ENCODE results near the gene EPB41L2.

EPB41L2 gene

DNA sequence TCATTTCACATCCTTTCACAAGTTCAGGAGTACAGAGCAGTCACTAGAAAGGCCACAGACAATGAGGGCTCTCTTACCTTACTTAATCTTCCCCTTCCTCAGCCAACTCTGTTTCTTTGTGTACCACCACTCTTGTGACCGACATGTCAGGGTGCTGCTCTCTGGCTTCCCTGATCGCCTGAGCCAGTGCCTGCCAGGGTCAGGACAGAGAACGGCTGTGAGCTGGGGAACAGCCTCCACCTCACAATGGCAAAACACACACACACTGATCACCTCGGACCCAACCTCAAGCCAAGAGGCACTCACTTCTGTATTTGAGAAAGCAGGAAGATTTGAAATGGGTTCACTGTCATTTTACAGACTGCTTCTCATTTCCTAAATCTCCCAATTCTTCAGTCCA, 205.0 kb downstream of the EPB41L2 start:
- DNase-seq, result no peak

DNA sequence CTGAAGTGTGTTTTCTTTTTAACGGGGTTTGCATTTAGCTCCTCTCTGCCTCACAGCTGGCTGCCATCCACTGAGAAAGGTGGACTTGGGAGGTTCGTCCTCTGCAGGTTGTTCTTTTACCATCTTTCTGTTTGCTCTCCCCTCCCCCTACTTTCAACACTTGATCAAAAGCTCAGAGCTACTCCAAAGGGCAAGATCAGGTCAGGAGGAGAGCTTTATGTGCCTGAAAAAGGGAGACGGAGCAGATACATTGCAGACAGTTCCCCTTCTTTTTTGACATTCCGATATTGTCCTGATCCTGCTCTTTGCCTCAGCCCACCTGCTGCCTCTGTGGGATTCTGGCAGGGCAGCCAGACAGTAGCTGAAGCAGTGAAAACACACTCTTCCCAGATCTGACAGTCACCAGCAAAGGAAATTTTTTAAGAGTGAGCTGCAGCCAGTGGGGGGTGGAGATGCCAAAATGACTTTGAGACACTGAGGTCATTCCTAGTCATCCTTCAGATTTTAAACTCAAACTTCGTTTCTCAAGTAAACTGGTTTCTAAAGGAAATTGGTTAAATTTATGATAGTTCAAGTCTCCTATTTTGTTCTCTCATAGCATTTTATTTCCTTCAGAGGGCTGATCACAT, 209.4 kb downstream of the EPB41L2 start:
- DNase-seq, result no peak

DNA sequence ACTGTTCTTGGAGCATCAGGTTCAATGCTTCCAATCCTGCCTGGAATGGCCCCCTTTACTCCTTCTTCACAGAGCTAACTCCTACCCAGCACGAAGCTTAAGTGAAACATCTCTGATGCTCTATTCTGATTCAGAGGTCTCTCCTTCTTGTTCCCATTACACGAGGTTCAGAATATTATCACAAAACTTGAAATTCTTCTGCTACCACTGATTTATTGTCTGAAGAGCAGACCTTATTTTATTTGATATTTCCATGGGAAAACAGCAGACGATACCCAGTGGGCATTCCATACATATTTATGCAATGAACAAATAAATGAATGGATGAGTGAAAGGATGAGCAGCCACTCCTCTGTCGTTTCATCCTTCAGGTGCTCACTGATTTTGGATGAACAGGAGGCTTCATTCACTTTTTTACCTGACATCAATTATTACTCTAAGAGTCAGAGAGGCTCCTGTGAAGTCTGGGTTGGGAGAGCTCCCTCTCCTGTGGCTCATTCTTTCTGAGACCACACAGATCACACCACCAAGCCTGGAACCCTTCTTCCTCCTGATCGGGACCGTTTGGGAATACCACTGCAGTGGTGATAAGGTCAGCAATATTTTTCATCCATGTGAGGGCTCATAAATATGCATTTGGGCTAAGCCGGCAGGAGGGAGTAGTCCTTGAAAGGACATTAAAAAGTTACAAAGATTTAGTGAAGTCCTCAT, 210.0 kb downstream of the EPB41L2 start:
- DNase-seq, result no peak

DNA sequence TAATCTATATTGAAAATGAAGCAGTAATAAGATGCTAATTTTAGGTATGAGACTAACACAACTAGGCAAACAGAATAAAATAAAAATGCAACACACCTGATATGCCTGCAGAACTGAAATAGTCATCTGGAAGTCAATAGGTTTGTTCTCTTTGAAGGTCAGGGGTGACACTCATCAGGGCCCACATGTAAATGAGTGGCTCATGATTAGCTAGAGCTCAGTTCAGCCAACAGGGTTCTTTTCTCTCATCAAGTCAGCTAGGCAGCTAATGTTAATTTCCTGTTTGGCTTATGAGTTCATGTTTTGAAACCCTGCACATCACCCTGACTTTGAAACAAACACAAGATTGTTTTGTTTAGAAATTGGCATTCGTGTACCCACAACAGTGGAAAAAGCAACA, 212.0 kb downstream of the EPB41L2 start:
- DNase-seq, result no peak

DNA sequence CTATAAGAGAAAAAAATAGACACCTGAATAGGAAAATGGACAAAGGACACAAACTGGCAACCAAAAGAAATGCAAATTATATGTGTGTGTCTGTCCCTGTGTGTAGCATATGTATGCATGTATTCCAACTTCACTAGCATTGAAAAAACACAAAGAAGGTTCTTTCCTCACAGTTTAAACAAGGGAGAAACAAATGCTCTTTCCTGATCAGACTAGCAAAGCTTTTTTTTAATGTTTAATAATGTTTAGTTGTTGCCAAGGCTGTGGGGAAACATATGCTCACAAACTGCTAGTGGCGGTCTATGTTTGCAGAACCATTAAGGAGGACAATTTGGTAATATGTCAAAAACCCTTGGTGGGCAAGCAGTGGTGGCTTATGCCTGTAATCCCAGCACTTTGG, 213.5 kb downstream of the EPB41L2 start:
- no peak for DNase-seq

DNA sequence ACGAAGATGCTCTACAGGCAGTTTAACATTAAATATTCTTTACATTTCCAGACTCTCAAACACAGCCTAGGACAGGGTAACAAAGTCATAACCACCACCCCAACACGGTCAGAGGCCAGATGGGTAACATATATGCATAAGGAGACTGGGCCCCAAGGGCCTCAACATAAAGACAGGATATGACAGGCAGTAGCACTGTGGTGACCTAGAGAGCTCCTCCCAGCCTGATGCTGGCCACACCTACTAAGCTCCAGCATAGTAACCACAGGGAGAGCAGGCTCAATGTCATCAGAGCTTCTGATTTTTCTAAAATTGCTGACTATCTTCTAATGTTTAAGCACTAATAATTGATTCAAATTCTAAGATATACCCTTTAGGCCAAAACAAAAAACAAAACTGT, 214.1 kb downstream of the EPB41L2 start:
- peak in 1 of 6 experiments; percentile 4 for DNase-seq

DNA sequence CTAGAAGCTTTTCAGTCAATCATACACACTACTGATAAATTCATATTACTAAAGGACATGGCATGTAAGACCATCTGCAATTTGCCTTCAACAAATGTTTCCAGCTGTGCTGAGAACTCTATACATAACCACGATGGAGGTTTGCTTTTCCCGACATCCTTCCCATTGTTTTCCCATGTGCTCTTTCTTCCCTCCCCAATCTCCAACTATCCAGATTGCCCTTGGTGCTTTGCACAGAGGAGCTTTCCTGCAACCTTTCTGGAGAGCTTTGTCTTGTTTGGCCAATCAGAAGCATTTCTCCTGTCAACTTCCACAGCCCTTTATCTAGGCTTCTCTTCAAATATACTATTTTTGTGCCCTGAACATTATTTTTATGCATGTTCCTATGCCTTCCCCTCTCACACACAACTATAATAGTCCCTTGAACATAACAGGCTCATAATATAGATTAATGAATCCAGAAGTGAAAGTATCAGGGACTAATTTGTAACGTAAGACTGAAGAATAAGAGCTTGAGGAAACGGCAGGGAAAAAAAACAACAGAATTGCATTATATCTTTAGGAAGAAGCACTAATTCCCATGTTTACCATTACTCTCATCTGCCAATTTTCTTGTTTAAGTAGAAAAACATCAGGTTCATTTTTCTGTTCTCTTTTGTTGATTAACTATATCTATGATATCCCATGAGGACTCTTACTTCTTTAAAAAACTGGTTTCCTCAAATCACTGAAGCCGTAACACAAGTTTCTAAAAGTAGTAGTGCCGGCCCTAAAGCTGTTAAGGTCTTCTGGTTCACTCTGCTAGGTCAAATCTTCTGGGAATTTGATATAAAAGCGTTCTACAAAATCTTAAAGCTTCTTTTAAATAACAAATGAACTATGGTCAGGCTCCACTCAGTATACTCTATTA, 215.8 kb downstream of the EPB41L2 start:
- DNase-seq, result no peak

DNA sequence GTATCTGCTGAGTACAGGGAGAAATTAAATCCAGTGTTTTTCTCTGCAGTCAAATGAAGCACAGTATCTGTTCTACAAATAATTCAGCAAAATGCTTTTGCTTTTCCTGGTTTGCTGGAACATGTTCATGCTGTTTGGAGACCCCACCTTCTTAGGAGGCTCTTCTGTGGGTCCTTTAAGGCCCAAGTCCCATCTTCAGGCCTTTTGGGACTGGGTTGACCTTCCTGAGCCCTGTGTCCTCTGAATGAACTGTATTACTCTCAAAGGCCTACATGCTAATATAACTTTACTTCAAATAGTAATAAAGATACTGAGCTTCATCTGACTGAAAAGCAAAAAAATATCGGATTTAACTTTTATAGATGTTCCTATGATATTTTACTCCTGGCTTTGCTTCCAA, 216.5 kb downstream of the EPB41L2 start:
- DNase-seq, result no peak

DNA sequence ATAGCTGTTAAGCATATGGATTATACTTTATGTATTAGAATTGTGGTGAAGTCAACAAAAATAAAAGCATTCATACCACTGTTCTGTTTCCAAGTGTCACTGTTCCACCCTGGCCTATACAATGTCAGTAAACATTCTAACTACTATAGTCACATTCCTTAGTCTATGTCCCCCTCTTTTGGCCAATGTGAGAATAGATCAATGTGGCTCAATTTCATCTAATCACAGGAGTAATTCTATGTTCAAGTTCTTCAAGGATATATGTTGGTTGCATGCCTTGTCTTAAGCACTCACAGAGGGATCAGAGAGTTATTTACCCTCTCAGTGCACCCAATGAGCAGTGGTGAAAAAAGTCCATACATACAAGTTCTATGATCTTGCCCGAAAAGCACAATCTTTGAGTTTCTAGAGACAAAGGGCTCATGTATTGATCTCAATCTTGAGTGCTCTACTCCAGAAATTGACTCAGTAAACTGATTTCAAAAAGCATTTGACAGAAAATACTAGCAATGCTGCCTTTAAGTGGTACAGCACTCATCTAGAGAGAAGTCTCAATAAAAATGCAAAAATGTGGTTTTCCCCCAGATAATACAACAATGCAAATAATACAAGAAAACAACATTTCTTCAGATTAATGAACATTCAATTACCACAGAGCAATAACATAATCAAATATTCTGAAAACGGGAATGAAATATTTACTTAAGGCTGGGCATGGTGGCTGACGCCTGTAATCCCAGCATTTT, 219.3 kb downstream of the EPB41L2 start:
- peak in 2 of 6 experiments; percentile 66 to 68 for DNase-seq

DNA sequence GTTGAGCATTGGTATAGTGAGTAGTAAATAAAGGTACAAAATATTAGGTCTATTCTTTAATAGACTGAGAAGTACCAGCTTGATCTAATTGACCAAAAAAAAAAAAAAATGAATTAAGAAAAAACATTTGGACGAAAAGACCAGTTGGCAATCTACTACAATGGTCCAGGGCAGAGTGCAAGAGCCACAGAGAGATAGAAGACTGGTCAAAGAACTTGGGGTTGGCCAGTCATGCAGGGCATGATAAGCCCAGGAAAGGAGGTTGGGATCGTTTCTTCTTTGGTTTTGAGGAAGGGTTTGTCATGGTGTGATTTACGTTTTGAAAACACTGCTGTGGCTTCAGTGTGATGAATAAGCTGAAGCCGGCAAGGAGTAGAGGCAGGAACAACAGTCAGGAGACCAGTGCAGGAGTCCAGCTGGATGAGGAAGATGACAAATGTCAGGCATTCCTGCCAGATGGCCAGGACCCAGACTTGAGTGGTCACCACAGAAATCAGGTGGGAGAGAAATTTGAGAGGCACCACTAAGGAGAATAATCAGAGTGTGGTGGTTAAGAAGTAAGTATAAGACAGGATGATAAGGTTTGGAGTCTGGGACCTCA, 221.8 kb downstream of the EPB41L2 start:
- no peak for DNase-seq

DNA sequence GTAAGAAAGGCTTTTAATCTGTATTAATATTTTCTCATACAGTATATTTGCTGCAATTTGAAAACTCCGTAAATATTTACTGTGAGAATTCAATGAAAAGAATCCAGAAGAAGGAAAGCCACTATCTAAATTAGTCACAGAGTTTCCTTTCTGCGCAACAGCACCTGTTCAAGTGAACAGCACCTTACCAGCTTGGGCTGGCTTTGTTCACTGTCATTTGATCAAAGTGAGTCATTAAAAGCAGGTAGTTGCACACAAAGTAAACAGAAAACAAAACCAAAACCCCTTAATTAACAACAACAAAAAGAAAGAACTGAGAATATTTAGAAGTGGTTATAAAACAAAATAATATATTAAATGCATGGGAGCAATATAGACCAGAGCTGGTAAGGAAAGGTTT, 223.0 kb downstream of the EPB41L2 start:
- DNase-seq, result no peak

DNA sequence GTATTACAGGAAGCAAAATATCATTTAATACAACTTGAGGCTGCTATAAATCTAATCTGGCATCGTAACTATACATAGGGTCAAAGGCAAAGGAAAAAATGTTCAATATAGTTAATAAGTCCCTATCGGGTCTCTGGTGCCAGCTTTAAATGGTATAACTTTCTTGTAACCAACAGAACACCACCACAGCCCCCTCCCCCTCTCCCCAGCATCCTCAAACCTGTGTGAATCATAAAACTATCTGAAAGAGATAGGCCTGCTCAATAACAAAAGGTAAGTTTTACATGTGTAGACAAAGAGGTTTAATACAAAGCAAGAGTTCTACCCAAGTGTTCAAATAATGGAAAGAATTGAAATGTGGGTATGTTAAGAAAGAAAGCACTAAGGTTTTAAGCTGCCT, 223.7 kb downstream of the EPB41L2 start:
- no peak for DNase-seq

DNA sequence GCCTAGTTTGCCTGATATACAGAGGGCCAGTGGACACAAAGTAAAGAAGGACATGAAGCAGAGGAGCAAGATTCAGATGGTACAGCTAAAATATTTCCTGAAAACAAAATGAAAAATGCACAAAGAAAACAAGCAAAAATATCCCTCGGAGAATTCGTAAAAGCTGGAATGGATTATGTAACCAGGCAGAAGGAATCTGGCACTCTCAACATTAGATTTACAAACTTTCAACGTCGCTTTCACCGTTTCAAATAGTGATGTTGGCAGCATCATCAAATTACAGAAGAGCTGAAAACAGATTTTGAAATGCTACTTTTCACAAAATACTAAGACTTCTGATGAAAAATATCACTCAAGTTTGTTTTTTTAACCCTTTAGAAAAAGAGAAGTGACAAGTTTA, 224.1 kb downstream of the EPB41L2 start:
- DNase-seq, result no peak

DNA sequence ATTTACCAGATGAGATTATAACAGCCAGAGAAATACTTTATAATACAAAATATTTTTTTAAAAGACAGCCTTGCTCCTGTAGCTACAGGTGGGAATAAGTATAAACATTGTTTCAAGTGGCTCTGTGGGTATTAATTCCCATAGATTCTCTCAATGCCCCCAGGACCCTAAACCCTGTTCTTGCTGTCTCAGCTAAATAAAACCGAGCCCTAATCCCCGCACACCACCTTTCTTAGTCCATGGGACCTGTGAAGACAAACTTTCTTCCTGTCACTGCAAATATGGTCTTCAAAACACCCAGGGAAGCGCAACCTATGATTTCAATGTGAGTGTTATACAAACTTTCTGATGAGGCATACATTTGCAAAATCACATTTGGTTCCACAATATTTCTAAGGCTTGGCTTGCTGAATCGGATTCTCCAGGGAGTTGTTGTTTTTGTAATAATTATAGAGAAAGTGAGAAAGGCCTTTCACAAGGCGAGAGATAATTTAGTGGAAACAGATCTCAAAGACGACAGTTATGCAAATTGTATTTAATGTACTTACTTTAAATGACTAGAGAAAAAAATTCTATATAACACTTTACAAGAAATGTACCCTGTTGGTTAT, 224.7 kb downstream of the EPB41L2 start:
- no peak for DNase-seq

DNA sequence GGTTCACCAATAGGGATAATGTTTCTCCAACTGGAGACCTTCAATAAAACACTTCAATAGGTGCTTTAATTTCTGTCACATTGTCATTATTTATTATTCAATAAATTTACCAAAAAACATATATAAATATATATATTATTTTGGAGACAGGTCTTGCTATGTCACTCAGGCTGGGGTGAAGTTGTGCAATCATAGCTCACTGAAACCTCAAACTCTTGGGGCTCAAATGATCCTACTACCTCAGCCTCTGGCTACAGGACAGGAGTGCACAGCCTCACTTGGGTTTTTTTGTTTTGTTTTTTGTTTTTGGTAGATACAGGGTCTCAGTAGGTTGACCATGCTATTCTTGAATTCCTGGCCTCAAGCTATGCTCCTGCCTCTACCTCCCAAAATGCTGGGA, 226.0 kb downstream of the EPB41L2 start:
- DNase-seq, result no peak

DNA sequence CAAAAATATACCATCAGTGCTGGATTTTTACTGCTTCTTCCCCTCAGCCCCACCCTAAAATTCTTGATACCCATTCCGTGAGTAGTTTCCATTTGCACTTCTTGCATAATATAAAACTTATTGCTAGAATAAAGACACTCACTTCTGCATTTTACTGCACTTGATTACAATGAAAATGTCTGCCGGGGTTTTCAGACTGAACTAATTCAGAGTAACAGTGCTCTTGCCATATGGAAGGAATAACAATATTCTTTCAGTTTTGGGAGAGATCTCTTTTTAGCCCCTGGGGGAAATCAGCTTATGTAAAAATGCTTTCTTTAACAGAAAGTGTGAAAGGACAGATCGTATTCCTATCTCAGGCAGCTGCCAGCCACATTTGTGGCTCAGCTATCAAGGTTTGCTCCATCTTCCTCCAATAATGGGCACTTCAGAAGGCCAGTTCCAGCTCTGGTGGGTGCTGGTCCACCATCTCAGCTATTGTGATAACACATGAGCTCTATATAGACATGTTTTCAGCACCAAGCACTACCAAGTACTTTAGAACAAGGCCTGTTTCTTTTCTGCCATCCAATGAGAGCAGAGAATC, 226.9 kb downstream of the EPB41L2 start:
- no peak for DNase-seq

DNA sequence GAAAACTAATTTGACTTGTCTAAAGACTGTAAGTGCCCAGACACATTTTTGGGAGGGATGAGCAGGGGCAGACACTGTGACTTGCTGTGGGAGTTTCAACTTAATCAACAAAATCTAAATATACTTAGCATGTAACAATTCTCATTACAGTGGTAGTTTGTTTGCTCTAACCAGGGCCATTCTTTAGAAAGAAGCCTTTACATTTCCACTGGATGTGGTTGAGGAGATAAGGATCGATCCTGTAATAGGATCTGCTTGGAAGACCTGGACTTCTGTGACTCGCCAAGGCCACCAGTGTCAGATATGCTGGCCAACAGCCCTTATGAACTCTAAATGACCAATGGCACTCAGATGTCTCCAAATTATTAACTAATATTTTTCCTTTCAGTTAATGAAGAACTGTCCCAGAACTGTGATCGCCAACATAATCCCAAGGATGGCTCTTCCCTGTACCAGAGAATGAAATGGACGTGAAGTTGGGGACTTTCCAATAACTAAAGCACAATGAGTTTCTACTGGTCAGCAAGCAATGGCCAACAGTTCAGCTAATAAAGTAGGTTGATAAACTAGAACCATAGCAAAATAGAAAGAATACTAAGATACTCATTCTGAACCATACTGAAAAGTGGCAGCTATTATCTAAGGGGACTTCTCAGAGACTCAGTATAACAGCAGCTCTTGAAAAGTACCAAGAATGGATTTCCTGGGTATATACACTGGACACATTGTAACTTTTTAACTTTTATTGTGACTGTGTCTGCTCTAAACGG, 228.4 kb downstream of the EPB41L2 start:
- DNase-seq, result no peak

DNA sequence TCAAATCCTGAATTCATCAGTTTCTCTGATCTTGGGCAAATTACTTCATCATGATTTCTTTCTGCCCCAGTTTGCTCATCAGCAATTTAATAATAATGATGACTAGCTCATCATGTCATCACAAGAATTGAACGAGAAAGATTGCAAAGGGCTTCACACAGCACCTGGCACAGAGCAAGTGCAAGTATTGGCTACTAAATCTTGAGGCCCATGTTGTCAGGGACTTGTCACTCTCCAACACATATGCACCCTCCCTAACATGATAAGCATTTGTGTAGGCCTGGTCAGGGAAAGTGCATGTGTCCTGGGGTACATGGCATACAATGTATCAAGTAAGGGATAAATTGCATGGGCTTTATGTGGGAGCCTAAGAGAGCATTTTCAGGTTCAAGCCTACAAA, 229.5 kb downstream of the EPB41L2 start:
- no peak for DNase-seq

DNA sequence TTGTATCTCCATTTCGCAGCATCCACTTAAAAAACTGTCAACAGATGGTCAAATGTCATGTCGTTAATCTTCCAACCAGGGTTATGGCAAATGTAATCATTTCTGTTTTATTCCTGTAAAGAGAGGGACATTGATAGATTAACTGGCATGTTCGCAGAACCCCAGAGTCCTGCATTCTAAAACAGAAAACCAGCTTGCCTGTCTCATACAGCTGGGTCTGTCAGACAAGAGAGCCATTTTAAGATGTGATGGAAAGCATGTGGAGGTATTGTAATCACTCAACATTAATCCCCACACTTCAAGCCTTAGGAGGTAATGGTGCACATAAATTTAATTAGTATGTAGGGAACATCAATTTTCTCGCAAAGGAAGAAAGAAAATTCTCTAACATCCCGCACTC, 231.4 kb downstream of the EPB41L2 start:
- DNase-seq, result no peak

DNA sequence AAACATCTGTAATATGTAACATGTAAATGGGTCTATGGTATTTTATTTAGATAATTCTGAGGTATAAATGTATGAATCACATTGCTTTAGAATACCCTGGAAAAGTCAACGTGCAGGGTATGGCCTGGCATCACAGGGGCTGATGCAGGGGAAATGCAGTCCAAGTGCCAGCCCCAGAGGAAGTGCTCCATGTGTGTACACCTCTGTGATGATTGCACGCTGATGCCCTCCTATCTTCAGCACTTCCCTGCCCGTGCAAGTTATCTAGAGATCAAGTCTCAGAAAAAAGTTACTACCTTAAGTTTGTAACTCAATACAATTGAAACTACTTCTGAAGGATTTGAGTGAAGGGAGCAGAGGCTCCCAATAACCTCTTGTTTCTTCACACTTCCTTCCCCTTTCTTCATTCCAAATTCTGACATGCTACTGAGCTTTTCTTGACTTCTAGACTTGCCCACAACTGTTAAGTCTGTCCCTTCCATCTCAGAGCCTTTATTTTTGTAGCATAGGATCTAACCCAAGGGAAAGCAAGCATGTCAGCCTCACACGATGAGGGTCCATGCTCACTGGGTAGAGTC, 233.6 kb downstream of the EPB41L2 start:
- DNase-seq, result no peak
